ENCODE data around the gene MAPK10. TPM values are rescaled to one million over a fixed set of nuclear protein-coding genes. Genes with fewer than 3 reads are reported as not detected.

The MAPK10 gene
- total RNA-seq, 4 donors from 2014 or later = 8.3 to 40.9 (median 23.3) TPM

- ATAC-seq = no peak
- no peaks in the 10 kb centered on the region for H3K9me3 ChIP-seq
- no peaks in the 10 kb centered on the region for H3K27me3 ChIP-seq
- H3K27ac ChIP-seq = no peak overlapping the region
- no peak overlapping the region for H3K4me3 ChIP-seq
- 82 to 100% methylated on average over 1 of the region's 1 CpG for WGBS, 2 donors (ENCODE audit: low coverage in 1 of 2)
- peaks cover 0 to 4% (median 0%) of the 10 kb centered on the region in 3 donors for H3K4me1 ChIP-seq
- H3K36me3 ChIP-seq = no peaks in the 10 kb centered on the region
- TF ChIP-seq CTCF (IDR thresholded peaks at IDR 0.05) = no peak
- no peak for TF ChIP-seq POLR2AphosphoS5 (IDR thresholded peaks at IDR 0.05)
- no peak for TF ChIP-seq POLR2A (IDR thresholded peaks at IDR 0.05)
- TF ChIP-seq EP300 (IDR thresholded peaks at IDR 0.05) = no peak
Measured at GRCh38 chr4:86048426-86048825, 311.4 kb downstream of the MAPK10 start.

- WGBS, 2 donors (ENCODE audit: low coverage in 1 of 2) = 57 to 70% methylated on average over 3 of the region's 3 CpGs
- no peak for ATAC-seq
- no peak for TF ChIP-seq CTCF (IDR thresholded peaks at IDR 0.05)
- TF ChIP-seq POLR2A (IDR thresholded peaks at IDR 0.05) = no peak
- no peak for TF ChIP-seq EP300 (IDR thresholded peaks at IDR 0.05)
- TF ChIP-seq POLR2AphosphoS5 (IDR thresholded peaks at IDR 0.05) = no peak
- H3K4me1 ChIP-seq = peaks cover 0 to 4% (median 0%) of the 10 kb centered on the region in 3 donors
- H3K9me3 ChIP-seq = no peaks in the 10 kb centered on the region
- no peak overlapping the region for H3K4me3 ChIP-seq
- no peaks in the 10 kb centered on the region for H3K27me3 ChIP-seq
- H3K36me3 ChIP-seq = no peaks in the 10 kb centered on the region
- no peak overlapping the region for H3K27ac ChIP-seq
Measured at GRCh38 chr4:86044593-86044985, 315.3 kb downstream of the MAPK10 start.

- no peak overlapping the region for H3K27ac ChIP-seq
- ATAC-seq = peak; percentile 62
- no peaks in the 10 kb centered on the region for H3K9me3 ChIP-seq
- no peaks in the 10 kb centered on the region for H3K36me3 ChIP-seq
- H3K4me1 ChIP-seq = peaks cover 0 to 4% (median 0%) of the 10 kb centered on the region in 3 donors
- H3K4me3 ChIP-seq = no peak overlapping the region
- WGBS, 2 donors (ENCODE audit: low coverage in 1 of 2) = 16 to 19% methylated on average over 8 of the region's 8 CpGs
- no peaks in the 10 kb centered on the region for H3K27me3 ChIP-seq
- TF ChIP-seq CTCF (IDR thresholded peaks at IDR 0.05) (peak; percentile 49 to 71 (median 60)), POLR2AphosphoS5 (IDR thresholded peaks at IDR 0.05) (no peak)
Measured at GRCh38 chr4:86043755-86044592, 315.9 kb downstream of the MAPK10 start.

GRCh38 chr4:86038037-86038436 lies 321.8 kb downstream of the MAPK10 start:
- Histone ChIP-seq H3K4me1 (peaks cover 0 to 15% (median 0%) of the 10 kb centered on the region in 3 donors), H3K4me3 (no peak overlapping the region), H3K27ac (no peak overlapping the region), H3K9me3 (no peaks in the 10 kb centered on the region), H3K27me3 (no peaks in the 10 kb centered on the region), H3K36me3 (no peaks in the 10 kb centered on the region)
- TF ChIP-seq POLR2AphosphoS5 (IDR thresholded peaks at IDR 0.05) = no peak
- no peak for TF ChIP-seq CTCF (IDR thresholded peaks at IDR 0.05)
- no peak for TF ChIP-seq EP300 (IDR thresholded peaks at IDR 0.05)
- TF ChIP-seq POLR2A (IDR thresholded peaks at IDR 0.05) = no peak
- WGBS, 2 donors (ENCODE audit: low coverage in 1 of 2) = 75 to 96% methylated on average over 1 of the region's 1 CpG
- no peak for ATAC-seq

- ATAC-seq = no peak
- H3K9me3 ChIP-seq = no peaks in the 10 kb centered on the region
- no peaks in the 10 kb centered on the region for H3K36me3 ChIP-seq
- peaks cover 0 to 26% (median 5%) of the 10 kb centered on the region in 3 donors for H3K4me1 ChIP-seq
- WGBS, 2 donors (ENCODE audit: low coverage in 1 of 2) = 64 to 68% methylated on average over 4 of the region's 4 CpGs
- no peak for TF ChIP-seq POLR2A (IDR thresholded peaks at IDR 0.05)
- TF ChIP-seq EP300 (IDR thresholded peaks at IDR 0.05) = no peak
- no peak for TF ChIP-seq CTCF (IDR thresholded peaks at IDR 0.05)
- no peak for TF ChIP-seq POLR2AphosphoS5 (IDR thresholded peaks at IDR 0.05)
- no peak overlapping the region for H3K4me3 ChIP-seq
- H3K27me3 ChIP-seq = no peaks in the 10 kb centered on the region
- no peak overlapping the region for H3K27ac ChIP-seq
Measured at GRCh38 chr4:86036736-86037135, 323.1 kb downstream of the MAPK10 start.
